Measurements from ENCODE around the gene LYRM4.

LYRM4 gene

DNA sequence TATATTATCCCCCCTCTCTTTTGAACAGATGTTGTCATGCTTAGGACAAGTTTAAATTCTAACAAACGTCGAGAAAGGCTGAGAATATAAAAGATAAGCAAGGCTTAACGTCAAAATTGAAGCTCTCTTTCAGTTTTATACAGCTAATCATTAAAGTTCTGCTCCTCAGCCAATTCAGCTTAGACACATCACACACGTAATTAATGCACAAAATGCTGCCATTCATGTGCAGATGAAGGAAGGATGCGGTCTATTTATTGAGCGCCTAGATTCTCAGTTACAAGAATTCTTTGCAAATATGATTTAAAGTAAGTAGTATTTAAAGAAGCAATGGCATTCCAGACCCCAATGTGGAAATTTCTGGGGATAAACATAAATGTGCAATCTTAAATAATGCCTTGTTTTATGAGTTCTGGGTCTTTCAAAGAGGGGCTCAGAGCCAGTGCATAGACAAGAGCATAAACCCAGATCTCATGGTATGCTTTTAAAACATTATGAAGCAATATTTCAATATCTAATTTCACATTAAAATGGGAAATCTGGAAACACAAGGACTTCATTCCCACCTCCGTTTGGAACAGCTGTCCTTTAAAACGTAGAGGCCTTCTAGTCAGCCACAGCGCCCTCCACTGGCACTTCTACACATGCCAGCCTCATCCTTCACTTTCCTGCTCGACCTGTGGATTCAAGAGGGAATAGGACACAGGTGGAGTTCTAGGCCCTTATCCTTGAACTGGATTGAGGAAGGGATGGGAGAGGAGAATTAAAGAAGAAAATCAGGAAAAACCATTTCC, 85.8 kb downstream of the LYRM4 start:
- no peak for DNase-seq (ENCODE audit: low spot score)

DNA sequence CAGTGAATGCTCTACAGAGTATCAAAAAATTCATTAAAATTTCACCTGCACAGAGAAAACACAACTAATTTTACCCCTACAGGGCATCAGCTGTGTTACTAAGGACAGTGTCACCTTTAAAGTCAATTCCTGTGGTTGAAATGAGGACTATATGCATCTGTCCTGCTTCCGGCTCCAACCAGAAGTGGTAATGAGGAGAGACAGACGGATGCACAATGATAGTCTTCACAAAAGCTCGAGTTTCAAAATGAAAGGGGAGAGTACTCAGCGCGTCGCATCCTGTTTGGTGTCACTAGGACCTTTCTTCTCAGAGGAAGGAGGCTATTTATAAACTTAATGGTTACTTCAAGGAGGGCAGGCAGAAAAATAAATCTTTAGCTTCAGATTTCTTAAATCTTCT, 86.5 kb downstream of the LYRM4 start:
- DNase-seq (ENCODE audit: low spot score): no peak

DNA sequence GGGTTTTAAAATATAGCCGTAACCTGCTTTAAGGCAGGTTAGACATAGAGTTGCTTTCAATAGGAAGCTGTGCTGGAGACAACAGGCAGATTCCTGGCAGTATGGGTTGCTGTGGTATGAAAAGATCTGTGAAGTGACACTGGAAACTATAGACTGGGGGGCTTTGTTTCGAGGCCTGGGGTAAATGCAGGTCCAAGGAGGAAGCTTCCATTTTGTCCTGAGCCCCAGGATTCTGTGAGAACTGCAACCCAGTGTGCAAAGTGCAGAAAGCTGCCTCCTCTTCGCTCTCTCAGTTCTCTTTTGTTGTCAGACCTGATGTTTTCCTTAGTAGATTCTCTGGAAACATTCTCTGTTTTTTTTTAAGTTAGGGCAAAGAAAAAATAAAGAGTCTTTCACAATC, 86.9 kb downstream of the LYRM4 start:
- no peak for DNase-seq (ENCODE audit: low spot score)

DNA sequence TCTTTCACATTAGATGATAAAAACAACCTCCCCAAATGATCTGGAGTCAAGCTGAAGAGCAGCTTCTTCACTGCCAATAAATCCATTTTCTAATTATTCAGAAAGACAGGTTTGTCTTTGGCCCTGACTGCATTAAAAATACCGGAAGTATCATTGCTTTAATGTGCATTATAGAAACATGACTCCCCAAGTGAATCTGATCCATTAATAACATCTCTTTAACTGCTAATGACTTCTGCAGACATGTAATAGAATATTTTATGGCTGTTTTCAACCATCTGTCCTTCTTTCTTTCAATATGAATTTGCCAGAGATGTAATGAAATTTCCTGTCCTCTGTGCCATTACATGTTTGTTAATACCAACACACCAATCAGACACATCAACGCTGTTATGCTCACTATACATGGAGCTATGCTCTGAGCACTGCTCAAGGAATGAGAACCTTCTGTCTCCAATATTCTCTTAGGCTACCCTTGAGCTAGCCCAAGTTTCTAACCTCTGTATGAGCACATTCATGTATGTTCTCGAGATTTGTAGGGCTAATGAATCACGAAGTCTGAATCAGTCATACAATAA, 87.8 kb downstream of the LYRM4 start:
- DNase-seq (ENCODE audit: low spot score): no peak

DNA sequence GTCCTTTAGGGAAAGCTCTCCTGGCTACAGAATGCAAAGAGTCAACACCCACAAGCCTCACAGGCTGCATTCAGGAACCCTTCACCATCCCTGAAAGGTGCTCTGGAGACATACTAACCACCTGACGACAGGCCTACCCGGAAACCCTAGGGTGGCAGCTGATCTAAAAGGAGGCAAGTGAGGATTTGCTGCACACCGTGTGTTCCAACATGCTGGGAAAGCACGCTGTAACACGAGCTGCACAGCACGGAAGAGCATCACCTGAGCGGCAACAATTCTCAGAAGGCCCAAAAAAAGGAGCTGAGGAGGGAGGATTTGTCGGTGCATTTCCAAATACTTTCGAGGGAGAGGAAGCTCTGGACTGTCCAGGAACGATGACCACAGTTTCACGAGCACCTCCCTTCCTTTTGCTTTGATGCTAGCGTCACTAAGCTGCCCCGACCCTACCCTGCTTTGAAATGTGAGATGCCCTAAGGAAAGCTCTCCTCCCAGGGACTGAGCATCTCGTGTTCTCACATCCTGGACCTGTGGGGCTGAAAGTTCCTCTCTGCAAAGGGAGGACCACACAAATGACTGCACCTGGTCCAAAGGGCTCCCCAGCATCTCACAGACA, 88.6 kb downstream of the LYRM4 start:
- DNase-seq (ENCODE audit: low spot score): no peak

DNA sequence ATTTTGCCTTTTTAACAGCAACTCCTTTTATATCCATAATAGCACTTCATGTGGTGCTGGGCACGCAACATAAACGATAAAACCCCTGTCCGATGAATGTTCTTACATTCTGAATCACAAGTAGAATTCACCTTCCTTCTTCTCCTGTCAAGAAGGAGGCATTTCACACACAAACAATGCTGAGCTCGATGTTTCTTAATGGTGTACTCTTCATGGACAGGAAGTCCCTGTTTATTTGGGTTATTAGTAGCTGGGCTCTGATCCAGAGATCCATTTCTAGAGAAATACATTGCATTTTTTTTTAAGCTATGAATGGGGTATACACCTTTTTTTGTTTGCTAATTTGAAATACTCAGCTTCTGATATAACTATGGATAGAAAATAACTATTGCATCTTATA, 93.2 kb downstream of the LYRM4 start:
- no peak for DNase-seq (ENCODE audit: low spot score)

DNA sequence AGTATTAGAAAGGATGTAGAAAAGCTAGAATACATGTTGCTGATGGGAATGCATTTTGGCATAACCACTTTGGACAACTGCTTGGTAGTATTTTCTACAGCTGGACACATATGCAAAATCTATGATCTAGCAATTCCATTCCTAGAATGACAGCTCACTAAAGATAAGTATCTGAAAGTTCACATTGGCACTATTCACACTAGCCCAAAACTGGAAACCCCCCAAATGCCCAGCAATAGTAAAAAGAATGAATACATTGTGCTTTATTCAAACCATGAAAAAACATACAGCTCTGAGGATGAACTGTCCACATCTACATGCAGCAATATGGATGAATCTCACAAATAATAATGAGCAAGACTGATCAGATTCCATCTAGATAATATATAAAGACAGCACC, 96.7 kb downstream of the LYRM4 start:
- DNase-seq (ENCODE audit: low spot score): no peak

DNA sequence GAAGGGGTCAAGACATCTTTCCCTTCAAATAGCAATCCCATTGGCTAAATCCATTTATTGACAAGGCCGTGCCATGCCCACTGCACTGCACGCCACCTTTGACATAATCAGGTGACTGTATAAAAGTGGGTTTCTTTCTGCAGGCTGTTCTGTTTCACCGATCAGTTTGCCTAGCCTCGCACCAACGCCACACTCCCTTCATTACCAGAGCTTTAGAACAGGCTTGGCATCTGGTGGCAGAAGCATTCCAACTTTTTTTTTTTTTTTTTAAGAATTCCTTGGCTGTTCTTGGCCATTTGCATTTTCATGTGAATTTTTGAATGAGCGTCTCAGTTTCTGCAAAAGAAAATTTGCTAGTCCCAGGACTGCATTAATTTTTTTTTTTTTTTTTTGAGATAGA, 97.5 kb downstream of the LYRM4 start:
- no peak for DNase-seq (ENCODE audit: low spot score)

DNA sequence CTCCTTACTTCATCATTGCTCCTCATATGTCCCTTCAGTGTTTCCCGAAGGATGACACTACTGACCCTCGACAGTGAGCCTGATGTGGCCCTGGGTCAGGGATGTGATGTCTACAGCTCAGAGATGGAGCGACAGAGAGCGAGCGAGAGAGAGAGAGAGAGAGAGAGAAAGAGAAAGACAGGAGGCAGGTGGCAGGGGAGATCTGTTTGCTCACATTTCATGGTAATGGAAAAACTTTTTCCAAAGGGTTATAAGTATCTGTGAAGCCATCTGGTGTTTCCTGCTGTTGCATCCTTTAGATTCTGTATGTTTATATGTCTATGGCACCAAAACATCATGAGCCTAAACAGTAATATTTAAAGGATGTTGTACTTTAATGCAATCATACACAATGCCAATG, 98.4 kb downstream of the LYRM4 start:
- no peak for DNase-seq (ENCODE audit: low spot score)

DNA sequence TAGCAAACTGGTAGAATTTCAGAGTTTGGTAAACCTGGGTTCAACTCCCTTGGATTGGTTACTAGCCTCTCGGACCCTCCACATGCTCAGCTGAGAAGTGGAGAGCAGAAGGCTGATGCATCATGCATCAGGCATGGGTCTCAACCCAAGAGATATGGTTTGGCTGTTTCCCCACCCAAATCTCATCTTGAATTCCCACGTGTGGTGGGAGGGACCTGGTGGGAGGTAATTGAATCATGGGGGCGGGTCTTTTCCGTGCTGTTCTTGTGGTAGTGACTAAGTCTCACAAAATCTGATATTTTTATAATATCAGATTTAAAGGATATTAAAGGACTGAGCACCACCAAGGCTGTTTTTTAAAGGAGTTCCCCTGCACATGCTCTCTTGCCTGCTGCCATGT, 100.5 kb downstream of the LYRM4 start:
- no peak for DNase-seq (ENCODE audit: low spot score)

DNA sequence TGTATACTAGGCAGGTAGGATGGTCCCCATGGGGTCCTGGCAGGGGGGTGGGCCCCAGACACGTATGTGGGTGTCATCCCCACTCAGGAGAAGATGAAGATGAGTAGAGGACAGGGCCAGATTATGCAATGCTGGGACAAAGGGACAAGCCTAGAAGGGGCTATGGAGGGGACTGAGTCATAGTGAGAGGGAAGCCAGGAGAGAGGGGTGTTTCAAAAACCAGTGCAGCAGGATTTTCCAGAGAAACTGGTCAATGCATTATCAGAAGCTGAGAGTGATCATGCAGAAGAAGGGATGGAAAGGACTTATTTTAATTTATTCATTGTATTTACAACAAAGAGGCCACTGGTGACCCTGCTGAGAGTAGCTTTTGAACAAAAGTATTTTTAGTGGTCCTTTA, 101.6 kb downstream of the LYRM4 start:
- no peak for DNase-seq (ENCODE audit: low spot score)

DNA sequence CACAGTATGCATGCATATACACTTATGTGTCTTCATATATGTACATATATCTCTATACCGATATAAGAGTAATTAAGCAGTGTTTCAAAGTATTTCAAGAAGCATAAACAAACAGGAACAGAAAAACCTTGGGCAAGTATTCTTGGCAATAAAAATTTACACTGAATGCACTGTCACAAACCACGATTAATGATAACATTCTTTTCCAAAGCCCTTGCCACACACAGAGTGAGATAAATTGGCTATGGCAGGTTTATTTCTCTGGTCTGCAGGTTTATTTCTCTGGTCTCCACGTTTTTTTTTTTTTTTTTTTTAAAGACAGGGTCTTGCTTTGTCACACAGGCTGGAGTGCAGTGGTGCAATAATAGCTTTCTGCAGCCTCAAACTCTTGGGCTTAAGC, 102.6 kb downstream of the LYRM4 start:
- no peak for DNase-seq (ENCODE audit: low spot score)

DNA sequence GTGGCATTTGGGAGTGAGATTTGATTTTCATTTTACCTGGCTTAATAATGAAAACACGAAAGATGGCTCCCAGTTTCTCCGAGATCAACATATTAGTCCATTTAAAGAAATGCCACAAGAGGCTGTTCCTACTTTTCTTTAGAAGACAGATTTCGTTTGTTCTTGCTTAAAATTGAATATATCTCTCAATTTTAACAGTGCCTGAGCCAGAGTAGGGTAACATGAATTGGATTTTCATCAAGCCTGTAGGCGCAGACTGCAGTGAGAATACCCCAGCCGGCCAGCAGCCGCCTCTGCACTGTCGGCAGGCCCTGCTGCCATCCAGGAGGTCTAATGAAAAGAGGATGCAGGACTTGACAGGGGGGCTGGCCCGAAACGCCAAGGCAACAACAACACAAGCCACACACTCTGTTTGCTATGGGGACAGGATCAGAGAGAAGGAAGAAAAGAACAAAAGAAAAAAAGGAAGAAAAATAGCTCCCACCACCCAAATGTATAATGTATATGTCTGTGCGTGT, 103.1 kb downstream of the LYRM4 start:
- no peak for DNase-seq (ENCODE audit: low spot score)

DNA sequence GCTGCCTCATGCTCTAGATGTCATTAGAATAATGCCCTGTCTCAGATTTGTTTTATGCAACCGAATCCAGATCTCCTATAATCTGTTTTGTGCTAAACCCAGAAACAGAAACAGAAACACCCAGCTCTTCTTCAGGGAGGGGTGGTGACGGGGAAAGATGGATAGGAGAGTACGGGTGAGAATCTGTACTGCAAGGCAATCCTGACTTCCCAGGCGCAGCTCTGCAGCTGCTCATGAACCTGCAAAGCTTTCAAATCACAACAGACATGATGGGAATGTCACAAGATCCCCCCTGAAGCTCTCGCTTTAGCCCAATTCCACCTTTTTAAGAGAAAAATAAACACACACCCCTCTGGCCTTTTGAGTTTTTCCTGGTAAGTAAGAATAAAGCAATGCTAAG, 104.1 kb downstream of the LYRM4 start:
- DNase-seq (ENCODE audit: low spot score): no peak

DNA sequence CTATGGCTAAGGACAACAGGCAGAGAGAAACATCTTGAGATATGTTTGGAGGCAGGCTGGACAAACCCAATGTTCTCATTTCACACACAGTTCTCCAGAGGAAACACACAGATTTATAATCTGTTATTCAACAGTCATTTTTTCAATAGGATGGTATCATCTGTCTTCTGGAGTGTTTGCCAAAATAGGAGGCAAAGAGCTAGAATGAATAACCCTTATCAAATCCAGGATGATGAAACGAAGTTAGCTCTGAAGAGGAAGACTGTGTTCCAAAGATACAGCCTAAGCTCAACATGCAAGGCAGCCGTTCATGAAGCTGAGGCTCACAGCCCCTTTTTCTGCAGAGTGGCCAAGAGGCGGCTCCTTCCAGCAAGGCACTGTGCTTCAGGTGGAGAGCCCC, 104.8 kb downstream of the LYRM4 start:
- DNase-seq (ENCODE audit: low spot score): no peak

DNA sequence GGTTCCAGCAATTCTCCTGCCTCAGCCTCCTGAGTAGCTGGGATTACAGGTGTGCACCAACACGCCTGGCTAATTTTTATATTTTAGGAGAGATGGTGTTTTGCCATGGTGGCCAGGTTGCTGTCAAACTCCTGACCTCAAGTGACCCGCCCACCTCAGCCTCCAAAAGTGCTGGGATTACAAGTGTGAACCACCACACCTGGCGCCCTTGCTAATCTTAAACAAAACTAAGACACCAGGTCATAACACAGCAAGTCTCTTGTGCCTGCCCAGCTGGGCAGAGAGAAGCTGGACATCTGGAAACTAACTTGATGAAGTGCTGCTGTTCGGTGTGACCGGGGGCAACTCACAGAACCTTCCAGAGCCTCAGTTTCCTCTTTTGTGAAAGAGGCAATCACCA, 107.6 kb downstream of the LYRM4 start:
- no peak for DNase-seq (ENCODE audit: low spot score)

DNA sequence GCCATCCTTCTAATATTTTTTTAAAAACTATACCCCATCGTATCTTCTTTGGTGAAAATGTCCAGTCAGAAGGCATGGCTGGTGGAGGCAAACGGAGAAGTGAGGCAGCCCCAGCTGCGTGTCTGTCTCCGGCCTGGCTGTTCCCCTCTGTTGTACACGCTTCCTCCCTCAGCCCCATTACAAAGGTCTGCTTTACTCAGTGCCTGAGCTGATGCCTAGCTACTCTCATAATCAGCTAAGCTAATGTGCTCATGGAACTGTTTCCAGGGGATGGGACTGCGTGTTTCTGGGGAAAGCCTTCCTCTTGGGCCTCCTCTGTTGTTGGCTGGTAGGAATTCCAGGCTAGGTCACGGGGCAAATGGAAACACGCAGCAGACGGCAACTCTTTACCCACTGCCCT, 108.3 kb downstream of the LYRM4 start:
- DNase-seq (ENCODE audit: low spot score): no peak

DNA sequence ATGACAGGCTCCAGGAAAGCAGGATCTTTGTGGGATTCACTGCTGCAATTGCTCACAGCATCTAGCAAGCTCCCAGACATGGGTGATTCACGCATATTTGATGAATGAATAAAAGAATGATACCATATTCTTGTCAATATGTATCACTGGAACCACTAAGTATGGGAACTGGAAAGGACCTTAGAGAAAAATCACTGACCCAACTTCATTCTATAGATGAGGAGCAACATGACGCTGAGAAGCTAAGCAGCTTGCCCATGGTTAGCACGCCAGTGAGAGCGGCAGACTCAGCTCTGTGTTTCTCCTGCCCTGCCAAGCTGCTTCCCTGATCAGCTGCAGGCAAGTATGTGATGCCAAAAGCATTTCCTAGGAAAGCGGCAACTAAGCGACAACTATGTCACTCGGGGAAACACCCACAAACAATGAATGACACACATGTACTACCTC, 108.8 kb downstream of the LYRM4 start:
- DNase-seq (ENCODE audit: low spot score): no peak

DNA sequence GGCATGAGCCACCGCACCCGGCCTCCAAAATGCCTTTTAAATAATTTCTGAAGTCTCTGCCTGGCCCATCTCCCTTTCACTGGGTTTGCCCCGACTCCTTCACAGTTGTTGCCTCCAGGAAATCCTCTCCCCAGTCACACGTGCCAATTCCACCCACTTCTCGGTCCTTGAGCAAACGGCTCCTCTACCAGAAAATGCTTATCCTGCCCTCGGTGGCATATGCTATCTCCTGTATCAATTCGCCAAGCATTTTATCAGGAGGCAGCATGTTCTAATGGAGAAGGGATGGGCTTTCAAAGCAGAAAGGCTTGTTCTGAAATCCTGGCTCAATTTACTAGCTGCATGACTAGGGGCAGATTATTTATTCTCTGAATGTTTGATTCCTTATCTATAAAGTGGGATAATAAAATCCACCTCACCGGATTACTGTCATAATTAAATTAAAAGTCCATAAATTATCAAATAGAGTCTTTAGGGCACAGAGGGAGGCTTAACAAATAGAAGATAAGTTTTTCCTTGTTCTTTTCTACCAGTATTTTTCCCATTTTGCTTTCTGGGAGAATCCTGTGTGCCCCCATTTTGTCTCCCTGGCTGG, 109.3 kb downstream of the LYRM4 start:
- no peak for DNase-seq (ENCODE audit: low spot score)

DNA sequence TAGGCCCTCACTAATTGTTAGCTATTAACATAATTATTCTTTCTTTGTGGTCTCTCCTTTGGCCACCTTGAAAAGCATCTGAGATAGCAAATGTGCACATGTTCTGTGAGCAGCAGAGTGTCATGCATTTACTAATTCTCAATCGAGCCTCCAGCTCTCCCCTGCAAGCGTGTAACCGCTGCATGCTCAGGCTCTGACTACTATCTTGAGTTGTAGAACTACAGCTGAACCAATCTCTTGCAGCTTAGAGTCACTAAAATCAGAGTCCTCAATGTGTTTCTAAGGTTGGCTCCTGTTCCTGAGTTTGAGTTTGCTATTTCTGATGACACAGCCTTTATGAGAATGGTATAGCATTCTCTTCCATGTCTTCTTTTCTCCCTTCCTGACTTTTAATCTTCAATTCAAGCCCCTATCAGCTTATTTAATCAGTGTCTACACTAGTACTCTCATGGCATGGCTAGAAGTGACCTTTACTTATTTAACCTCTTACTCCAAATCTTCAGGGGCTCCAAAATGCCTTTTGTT, 110.1 kb downstream of the LYRM4 start:
- no peak for DNase-seq (ENCODE audit: low spot score)

DNA sequence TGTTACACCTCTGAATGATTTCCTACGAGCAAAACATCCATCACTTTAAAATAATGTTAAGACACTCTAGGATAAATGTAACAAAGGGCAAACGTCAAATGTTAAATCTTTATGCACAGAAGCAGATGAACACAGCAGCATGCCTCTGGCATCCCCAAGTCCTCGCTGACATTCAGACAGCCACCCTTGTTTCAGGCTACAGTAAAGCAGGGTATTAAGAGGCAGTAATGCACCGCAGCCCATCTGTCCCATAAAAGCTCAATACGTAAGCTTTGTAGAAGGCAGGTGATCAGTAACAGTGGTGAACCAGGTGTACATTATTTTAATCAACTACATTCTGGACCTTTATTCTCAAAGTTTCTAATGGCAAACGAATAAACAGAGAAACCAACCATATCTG, 110.9 kb downstream of the LYRM4 start:
- DNase-seq (ENCODE audit: low spot score): no peak

DNA sequence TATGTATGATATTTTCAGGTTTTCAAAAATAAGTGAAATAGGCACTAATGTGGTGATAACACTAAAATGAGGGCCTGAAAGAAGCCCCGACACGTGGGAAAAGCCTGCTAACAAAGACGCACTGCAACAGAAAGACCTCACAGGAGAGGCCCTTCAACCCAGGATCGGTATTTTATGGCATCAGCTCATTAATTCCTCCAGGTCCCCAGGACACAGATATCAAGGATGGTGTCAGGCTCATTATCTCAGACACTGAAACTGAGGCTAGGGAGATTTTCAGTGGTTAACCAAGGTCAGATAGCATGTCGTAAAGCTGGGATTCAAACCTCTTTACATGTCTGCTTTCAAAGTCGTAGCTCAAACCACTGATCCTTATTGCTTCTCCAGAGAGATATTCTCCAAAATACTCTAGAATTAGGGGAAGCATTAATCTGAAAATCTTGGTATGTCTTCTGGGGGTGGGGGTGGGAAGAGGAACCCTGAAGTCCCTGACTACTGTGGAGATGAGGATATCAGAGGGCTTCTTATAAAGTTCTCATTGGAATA, 111.5 kb downstream of the LYRM4 start:
- no peak for DNase-seq (ENCODE audit: low spot score)
